Myocyte (in vitro differentiated cells): Measurements from ENCODE around the gene FKBP6. TPM values are rescaled to one million over a fixed set of nuclear protein-coding genes. Genes with fewer than 3 reads are reported as not detected.
"Not testable (repeated sequence)": the region's sequence is repeated elsewhere in the genome, so short reads cannot be mapped to it uniquely, and the experiment has no call there.

Source experiments
- DNase-seq: peaks from one replicate; pipeline ENCODE4 v3.0.0-alpha.2; 2012; ENCODE audit warnings: low read depth
- total RNA-seq: library from RNA; depleted of rRNA; stranded (reverse); fragments of >200 nt; gene quantifications from 2 replicates; pipeline ENCODE4 v1.2.3, GENCODE V29; 2014

Gene FKBP6
- total RNA-seq, 1 donor from 2014 or later = 0.11 TPM

- peak; percentile 81 for DNase-seq
Observed at GRCh38 chr7:73324081-73324845, 3.7 kb upstream of the FKBP6 start.

GRCh38 chr7:73325424-73325823, 2.5 kb upstream of the FKBP6 start:
- DNase-seq = not testable (repeated sequence)

GRCh38 chr7:73327449-73327848, 512 bp upstream of the FKBP6 start:
- DNase-seq = not testable (repeated sequence)

GRCh38 chr7:73328696-73329095, 735 bp downstream of the FKBP6 start:
- no peak for DNase-seq

GRCh38 chr7:73329861-73330581, 2.1 kb downstream of the FKBP6 start:
- DNase-seq = no peak

- DNase-seq = no peak
Observed at GRCh38 chr7:73330772-73331171, 2.8 kb downstream of the FKBP6 start.

- DNase-seq = no peak
Observed at GRCh38 chr7:73332447-73332846, 4.5 kb downstream of the FKBP6 start.

- DNase-seq = no peak
Observed at GRCh38 chr7:73338321-73338720, 10.4 kb downstream of the FKBP6 start.

GRCh38 chr7:73340514-73340913, 12.6 kb downstream of the FKBP6 start:
- DNase-seq = no peak

GRCh38 chr7:73341877-73342276, 13.9 kb downstream of the FKBP6 start:
- DNase-seq = peak; percentile 69

- DNase-seq = peak; percentile 86
Observed at GRCh38 chr7:73342645-73343044, 14.7 kb downstream of the FKBP6 start.

GRCh38 chr7:73343671-73344380, 15.9 kb downstream of the FKBP6 start:
- DNase-seq = no peak

- peak; percentile 46 for DNase-seq
Observed at GRCh38 chr7:73345538-73345937, 17.6 kb downstream of the FKBP6 start.

- DNase-seq = no peak
Observed at GRCh38 chr7:73345951-73346350, 18.0 kb downstream of the FKBP6 start.

- DNase-seq = no peak
Observed at GRCh38 chr7:73349763-73350162, 21.8 kb downstream of the FKBP6 start.

- peak; percentile 69 for DNase-seq
Observed at GRCh38 chr7:73350306-73351068, 22.5 kb downstream of the FKBP6 start.

- DNase-seq = no peak
Observed at GRCh38 chr7:73351447-73352167, 23.6 kb downstream of the FKBP6 start.

- no peak for DNase-seq
Observed at GRCh38 chr7:73352784-73353183, 24.8 kb downstream of the FKBP6 start.

GRCh38 chr7:73353243-73353642, 25.3 kb downstream of the FKBP6 start:
- peak; percentile 84 for DNase-seq

GRCh38 chr7:73354196-73354595, 26.2 kb downstream of the FKBP6 start:
- no peak for DNase-seq

GRCh38 chr7:73354821-73355220, 26.9 kb downstream of the FKBP6 start:
- no peak for DNase-seq
